Ovary (tissue), 9 donors: ENCODE results near the gene PCDH7. TPM values are rescaled to one million over a fixed set of nuclear protein-coding genes. Genes with fewer than 3 reads are reported as not detected.

Experiments
- DNase-seq, 5 donors: peaks; one replicate each; pipeline ENCODE4 v3.0.0-alpha.2; 2019 to 2020
- H3K27ac ChIP-seq, 2 donors: fragments of 200-600 bp; one replicate each; pipeline versions ENCODE4 v1.5.1 to v1.8.0; 2019 to 2022
- H3K27me3 ChIP-seq: fragments of 200-600 bp; one replicate; pipeline ENCODE4 v1.8.0; 2022
- H3K36me3 ChIP-seq: fragments of 200-600 bp; sonication (generic); one replicate; pipeline ENCODE4 v1.5.1; 2019
- H3K4me1 ChIP-seq: one replicate; pipeline ENCODE4 v1.8.1; 2013; ENCODE audit warnings: mild to moderate bottlenecking, moderate library complexity; ENCODE audit not compliant: insufficient read depth
- H3K4me3 ChIP-seq: fragments of 200-600 bp; sonication (generic); one replicate; pipeline ENCODE4 v1.5.1; 2017
- H3K9me3 ChIP-seq, 2 donors: fragments of 200-600 bp in 1 of 2; sonication (generic) in 1 of 2; one replicate each; pipeline versions ENCODE4 v1.5.1 to v1.8.1; 2013 to 2019; ENCODE audit warnings: mild to moderate bottlenecking in 1 of 2, moderate library complexity in 1 of 2
- CTCF ChIP-seq, 3 donors: fragments of 450-650 bp in 2 of 3; fragments of 200-600 bp in 1 of 3; IDR thresholded peaks; one replicate each; pipeline versions ENCODE4 v1.5.1 to v1.8.0; 2016 to 2022; ENCODE audit warnings: antibody characterized with exemption in 3 of 3, mild to moderate bottlenecking in 1 of 3
- EP300 ChIP-seq: sonication (generic); formaldehyde crosslinking; IDR thresholded peaks from one replicate; pipeline ENCODE4 v1.6.1; 2017; ENCODE audit warnings: antibody characterized with exemption
- POLR2A ChIP-seq: fragments of 450-650 bp; IDR thresholded peaks from one replicate; pipeline ENCODE4 v1.6.1; 2017; ENCODE audit warnings: antibody characterized with exemption, mild to moderate bottlenecking, moderate library complexity
- WGBS, 3 donors: extraction: QIAGEN DNeasy Blood & Tissue Kit in 1 of 3; methylation state at CpG; one replicate each; pipeline versions ENCODE4 v1.1.5 to v1.1.7; 2013 to 2017; 5-methylcytosine and 5-hydroxymethylcytosine counted together
- intact Hi-C, 4 donors: fragments of 100-400 bp; cut with DNase I; formaldehyde crosslinking; loops; one replicate each; pipeline versions ENCODE4 v1.11.0 to v1.15.1; 2022 to 2023
- polyA plus RNA-seq, 2 donors: library from polyadenylated mRNA; stranded (reverse); fragments of 200-250 nt in 1 of 2; fragments of 350-450 nt in 1 of 2; fragmentation: Illumina TruSeq in 1 of 2; extraction: RNeasy Lipid Tissue Mini Kit (QIAGEN cat#74804) in 1 of 2; gene quantifications; one replicate each; pipeline ENCODE4 v1.2.3, GENCODE V29; 2013 to 2014
- total RNA-seq, 7 donors: library from RNA; depleted of rRNA in 2 of 7; stranded (reverse); fragments of >200 nt in 2 of 7; fragmentation: NEBNext Ultra II Directional in 3 of 7; extraction: Animal tissue kit (Norgen Biotek cat#: 25700) in 3 of 7; gene quantifications; one replicate each; pipeline versions ENCODE4 v1.1.0 to v1.2.4, GENCODE V29; 2016 to 2023
- donor health status: DM: no; HTN: no; CAD: no; lungs with moderate emphysema.
- donor health status: DM: no; HTN: no; CAD: no.
- donor health status: Bipolar disorder and iron deficiency.
- donor health status: DM: yes; HTN: yes; CAD: no.
- donor health status: DM: no; HTN: no; CAD: no.
- donor health status: DM: yes; HTN: yes; CAD: no.

PCDH7 gene
- total and polyA plus RNA-seq, 9 donors: 3.7 to 35.2 (median 13.7) TPM

GRCh38 chr4:30722092-30722358 lies 1.9 kb downstream of the PCDH7 start:
- no peaks in the 10 kb centered on the region for H3K36me3 ChIP-seq
- no peak overlapping the region for H3K27ac ChIP-seq
- intact Hi-C loops: no loop called here
- TF ChIP-seq EP300 (no peak), POLR2A (no peak), CTCF (IDR thresholded peaks at IDR 0.05) (no peak)
- 0 to 2% (median 1%) methylated on average over 7 to 39 of the region's 39 CpGs for WGBS, 3 donors
- H3K4me1 ChIP-seq: peaks cover 2% of the 10 kb centered on the region
- H3K4me3 ChIP-seq: peak overlapping the region; percentile 57
- DNase-seq: no peak
- H3K9me3 ChIP-seq: no peaks in the 10 kb centered on the region
- no peaks in the 10 kb centered on the region for H3K27me3 ChIP-seq

- no peaks in the 10 kb centered on the region for H3K27me3 ChIP-seq
- no peak for TF ChIP-seq POLR2A
- no peak for TF ChIP-seq CTCF (IDR thresholded peaks at IDR 0.05)
- no peak for TF ChIP-seq EP300
- WGBS, 3 donors: 29 to 36% (median 29%) methylated on average over 64 to 77 of the region's 77 CpGs
- peaks cover 2% of the 10 kb centered on the region for H3K4me1 ChIP-seq
- H3K9me3 ChIP-seq: no peaks in the 10 kb centered on the region
- H3K27ac ChIP-seq: no peak overlapping the region
- intact Hi-C loops: no loop called here
- H3K4me3 ChIP-seq: peak overlapping the region; percentile 57
- H3K36me3 ChIP-seq: no peaks in the 10 kb centered on the region
- DNase-seq: peak in 2 of 5 donors; percentile 17 to 23
Observed at GRCh38 chr4:30722359-30723200, 2.4 kb downstream of the PCDH7 start.

- 86 to 91% (median 86%) methylated on average over 15 of the region's 15 CpGs for WGBS, 3 donors
- Histone ChIP-seq H3K4me3 (peak overlapping the region; percentile 57), H3K36me3 (no peaks in the 10 kb centered on the region), H3K9me3 (no peaks in the 10 kb centered on the region), H3K27me3 (no peaks in the 10 kb centered on the region), H3K27ac (no peak overlapping the region), H3K4me1 (peaks cover 2% of the 10 kb centered on the region)
- TF ChIP-seq EP300 (no peak), CTCF (IDR thresholded peaks at IDR 0.05) (no peak), POLR2A (no peak)
- intact Hi-C loops: no loop called here
- DNase-seq: no peak
Observed at GRCh38 chr4:30723201-30723955, 3.2 kb downstream of the PCDH7 start.

- no peaks in the 10 kb centered on the region for H3K9me3 ChIP-seq
- H3K4me1 ChIP-seq: peaks cover 2% of the 10 kb centered on the region
- intact Hi-C loops: no loop called here
- H3K36me3 ChIP-seq: no peaks in the 10 kb centered on the region
- no peak for TF ChIP-seq CTCF (IDR thresholded peaks at IDR 0.05)
- no peak for TF ChIP-seq POLR2A
- no peak for TF ChIP-seq EP300
- H3K27ac ChIP-seq: no peak overlapping the region
- 83 to 90% (median 87%) methylated on average over 4 of the region's 4 CpGs for WGBS, 3 donors
- DNase-seq: no peak
- H3K4me3 ChIP-seq: peak overlapping the region; percentile 57
- no peaks in the 10 kb centered on the region for H3K27me3 ChIP-seq
Observed at GRCh38 chr4:30724247-30724646, 4.1 kb downstream of the PCDH7 start.
